HG03442 (cell line): ENCODE results near the gene TCOF1.
A peak's percentile ranks its signal among the peaks of the same experiment; 100 is the strongest.

Experiments used
- ATAC-seq: cut with Tn5 transposase; IDR thresholded peaks from one replicate; pipeline ENCODE4 v1.9.1; 2021; ENCODE audit warnings: mild to moderate bottlenecking, moderate library complexity; ENCODE audit not compliant: unreplicated experiment

Gene TCOF1

DNA sequence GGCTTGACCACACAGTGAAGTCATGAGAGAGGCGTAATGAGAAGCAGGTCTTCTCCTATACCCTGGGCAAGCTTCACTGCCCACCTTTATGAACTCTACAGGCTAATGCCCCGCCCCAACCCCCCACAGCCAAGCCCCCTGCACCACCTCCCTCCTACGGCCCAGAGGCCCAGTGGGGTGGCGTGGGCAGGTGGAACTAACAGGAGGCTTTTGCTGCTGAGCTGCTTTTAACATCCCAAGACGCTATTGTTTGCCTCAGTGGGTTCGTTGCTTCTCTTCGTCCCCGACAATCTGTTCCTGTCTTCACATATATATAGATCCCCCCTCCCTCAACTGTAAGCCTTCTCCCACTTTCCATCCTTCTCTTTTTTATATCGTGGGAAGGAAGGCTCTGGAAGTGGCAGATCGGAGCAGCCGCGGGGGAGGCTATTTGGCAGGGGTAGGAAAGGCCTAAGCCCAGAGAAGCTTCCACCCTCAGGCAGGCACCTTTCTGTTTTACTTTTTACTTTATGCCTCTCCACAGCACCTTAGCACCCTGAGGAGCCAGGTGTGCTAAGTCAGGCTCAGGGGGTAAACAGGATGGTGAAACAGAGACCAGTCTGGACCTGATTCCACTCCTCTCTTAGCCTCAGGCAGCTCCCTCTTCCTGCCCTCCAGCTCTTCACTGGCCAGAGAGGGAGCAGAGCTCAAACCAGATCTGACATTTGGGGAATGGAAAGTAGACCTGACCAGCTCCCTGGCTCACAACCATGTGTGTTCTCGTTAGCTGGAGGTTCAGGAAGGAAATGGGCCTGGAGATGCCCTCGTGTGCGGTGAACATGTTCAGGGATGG lies 28.7 kb downstream of the TCOF1 start:
- ATAC-seq, result no peak

DNA sequence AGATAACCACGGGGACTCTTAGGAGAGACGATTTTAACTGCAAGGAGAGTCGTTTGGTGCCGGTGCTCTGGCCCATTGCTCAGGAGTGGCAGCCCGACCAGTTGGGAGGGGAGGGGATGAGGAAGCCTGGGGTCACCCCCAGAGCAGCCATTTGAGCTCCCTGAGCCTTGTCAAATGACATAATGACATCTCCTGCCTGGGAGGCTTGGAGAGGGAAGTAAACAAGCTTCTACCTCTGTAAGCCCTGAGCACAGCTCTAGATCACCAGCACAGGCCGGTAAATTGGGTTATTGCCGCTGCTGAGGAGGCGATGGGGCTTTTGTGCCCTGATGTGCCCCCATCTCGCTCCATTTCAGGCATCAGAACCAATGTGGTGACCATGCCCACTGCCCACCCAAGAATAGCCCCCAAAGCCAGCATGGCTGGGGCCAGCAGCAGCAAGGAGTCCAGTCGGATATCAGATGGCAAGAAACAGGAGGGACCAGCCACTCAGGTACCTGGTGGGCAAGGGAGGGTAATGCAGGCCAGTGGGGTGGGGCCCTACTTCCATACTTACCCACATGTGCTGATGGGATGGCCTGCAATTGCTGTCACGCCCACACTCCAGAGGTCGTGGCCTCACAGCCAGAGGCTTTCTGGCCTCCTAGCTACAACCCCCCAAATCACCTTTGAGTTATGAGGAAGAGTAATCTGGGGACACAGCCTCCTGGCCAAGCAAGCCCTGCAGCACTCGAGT lies 32.2 kb downstream of the TCOF1 start:
- no peak for ATAC-seq

DNA sequence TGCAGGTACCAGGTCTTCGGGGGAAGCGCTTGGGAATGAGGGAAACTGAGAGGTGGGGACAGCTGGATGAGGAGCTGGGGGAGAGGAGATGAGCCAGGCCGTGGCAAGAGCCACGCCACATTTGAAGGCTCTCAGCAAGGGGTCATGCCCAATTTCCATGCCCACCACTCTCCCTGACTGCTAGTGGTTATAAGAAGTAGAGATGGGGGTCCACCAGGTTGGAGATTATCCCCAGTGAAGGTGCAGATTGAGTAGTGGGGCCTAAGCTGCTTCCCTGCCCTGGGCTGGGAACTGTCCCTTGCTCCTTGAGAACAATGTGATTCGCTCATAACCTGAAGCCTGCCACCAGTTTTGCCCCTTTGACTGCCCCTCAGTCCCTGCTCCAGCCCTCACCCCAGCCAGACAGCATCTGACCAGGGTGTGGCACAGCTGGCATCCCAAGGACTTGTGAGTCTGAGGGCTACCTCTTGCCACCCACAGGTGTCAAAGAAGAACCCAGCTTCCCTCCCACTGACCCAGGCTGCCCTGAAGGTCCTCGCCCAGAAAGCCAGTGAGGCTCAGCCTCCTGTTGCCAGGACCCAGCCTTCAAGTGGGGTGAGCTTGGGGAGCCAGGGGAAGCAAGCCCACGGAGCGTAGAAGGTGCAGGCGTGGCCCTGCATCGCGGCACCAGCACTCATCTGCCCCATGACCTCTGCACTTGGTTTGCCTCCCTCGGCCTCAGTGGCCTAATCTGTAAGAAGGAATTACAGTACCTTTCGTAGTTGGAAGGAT lies 33.8 kb downstream of the TCOF1 start:
- no peak for ATAC-seq

DNA sequence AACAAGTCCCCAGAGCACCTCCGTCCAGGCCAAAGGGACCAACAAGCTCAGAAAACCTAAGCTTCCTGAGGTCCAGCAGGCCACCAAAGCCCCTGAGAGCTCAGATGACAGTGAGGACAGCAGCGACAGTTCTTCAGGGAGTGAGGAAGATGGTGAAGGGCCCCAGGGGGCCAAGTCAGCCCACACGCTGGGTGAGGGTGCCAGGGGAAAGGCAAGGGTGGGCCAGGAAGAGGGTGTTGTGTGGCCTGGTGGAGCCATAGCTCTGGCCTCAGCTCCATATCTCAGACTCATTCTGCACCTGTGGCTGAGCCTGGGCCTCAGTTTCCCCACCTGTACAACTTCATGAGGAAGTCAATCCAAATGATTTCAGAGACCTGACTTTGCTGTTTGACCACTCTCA lies 34.5 kb downstream of the TCOF1 start:
- ATAC-seq, result no peak

DNA sequence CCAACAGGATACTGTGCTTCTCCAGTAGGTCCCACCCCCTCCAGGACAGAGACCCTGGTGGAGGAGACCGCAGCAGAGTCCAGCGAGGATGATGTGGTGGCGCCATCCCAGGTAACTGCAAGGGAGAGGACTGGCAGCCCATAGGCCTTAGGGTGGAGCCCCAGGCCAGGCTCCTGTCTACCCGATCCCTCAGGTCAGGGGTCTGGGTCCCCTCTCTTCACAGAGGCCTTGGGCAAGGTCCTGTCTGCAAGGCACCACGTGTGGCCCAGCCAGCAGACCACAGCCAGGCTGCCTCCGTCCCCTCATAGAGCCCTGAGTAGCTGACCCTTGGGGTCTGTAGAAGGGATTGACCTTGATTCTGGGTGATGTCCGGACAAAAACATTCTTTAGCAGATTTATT lies 35.2 kb downstream of the TCOF1 start:
- ATAC-seq, result no peak

DNA sequence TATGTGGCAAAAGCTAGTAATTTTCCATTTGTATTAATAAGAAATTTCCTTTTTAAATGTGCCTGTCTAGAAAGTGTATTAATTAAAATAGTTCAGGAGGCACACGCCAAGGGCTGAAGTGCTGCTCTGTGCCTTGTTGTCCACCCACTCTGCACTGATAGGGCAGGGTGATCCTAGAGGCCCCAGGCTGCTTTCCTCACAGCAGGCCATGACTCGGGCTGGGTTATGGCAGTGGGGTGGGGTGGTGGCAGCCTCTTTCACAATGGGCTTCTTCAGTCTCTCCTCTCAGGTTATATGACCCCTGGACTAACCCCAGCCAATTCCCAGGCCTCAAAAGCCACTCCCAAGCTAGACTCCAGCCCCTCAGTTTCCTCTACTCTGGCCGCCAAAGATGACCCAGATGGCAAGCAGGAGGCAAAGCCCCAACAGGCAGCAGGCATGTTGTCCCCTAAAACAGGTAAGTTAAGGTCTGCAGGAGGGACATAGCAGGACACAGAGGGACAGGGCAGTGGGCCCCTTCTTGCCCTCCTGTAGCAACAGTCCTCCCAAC lies 35.7 kb downstream of the TCOF1 start:
- no peak for ATAC-seq

DNA sequence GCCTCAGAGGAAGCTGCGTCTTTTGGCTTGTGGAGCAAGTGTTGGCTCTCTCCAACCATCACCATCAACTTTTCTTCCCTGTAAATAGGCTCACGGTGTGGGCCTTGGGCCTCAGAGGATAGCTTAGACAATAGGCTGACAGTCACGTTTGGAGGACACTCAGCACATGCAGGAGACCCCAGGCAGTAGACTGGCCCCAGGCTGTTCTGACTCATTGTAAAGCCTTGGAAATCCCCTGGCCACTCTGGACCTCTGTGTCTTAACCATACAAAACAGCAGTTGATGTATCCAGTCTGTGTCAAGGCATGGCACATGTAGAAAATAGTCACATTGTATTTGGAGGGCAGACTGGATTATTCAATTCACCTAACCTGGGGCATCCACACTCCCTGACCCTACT lies 36.6 kb downstream of the TCOF1 start:
- ATAC-seq, result peak; percentile 32

DNA sequence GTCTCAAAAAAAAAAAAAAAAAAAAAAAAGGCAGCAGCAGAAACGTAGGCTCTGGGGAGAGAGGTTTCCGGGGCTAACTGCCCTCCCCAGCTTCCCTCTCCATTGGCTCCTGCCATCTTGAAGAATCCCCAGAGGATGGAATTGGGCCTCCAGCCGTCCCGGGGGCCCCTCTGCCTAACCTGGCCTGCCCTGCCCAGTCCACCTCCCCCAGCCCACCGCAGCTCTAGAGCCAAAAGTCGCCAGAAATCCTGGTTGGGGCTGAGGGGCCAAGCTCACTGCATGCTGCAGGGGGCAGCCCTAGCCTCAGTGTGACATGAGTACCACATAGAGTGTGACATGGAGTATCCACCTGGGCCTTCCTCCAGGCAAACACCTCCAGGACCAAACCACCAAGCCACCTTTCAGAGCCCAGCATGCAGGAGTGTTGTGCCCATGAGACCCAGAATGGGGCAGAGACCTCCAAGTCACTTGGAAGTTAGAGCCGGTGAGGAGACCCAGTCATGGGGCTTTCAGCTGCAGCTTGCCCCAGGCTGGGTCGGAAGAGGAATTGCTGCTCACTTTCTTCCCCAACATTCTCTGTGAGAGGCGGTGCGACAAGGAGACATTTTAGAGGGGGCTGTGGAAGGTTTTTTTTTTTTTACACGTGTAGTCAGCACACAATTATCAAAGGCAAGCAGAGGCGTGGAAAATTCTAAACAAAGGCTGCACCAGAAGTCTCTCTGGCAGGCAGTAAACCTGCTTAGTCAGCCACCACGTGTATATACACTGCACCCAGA lies 37.6 kb downstream of the TCOF1 start:
- no peak for ATAC-seq

DNA sequence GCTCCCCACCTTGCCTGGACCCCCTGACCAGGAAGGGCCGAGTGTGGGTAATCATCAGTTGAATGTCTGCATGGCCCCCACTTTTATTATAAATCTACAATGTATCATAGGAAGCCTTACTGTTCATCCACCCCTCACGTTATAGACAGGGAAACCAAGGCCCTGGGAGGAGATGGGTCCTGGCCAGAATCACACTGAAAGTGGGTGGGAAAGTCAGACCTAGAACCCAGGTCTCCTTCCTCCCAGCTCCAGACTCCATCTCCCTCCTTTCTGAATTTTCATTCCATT lies 38.1 kb downstream of the TCOF1 start:
- ATAC-seq, result no peak

DNA sequence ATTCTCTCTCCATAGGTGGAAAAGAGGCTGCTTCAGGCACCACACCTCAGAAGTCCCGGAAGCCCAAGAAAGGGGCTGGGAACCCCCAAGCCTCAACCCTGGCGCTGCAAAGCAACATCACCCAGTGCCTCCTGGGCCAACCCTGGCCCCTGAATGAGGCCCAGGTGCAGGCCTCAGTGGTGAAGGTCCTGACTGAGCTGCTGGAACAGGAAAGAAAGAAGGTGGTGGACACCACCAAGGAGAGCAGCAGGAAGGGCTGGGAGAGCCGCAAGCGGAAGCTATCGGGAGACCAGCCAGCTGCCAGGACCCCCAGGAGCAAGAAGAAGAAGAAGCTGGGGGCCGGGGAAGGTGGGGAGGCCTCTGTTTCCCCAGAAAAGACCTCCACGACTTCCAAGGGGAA lies 38.8 kb downstream of the TCOF1 start:
- no peak for ATAC-seq

DNA sequence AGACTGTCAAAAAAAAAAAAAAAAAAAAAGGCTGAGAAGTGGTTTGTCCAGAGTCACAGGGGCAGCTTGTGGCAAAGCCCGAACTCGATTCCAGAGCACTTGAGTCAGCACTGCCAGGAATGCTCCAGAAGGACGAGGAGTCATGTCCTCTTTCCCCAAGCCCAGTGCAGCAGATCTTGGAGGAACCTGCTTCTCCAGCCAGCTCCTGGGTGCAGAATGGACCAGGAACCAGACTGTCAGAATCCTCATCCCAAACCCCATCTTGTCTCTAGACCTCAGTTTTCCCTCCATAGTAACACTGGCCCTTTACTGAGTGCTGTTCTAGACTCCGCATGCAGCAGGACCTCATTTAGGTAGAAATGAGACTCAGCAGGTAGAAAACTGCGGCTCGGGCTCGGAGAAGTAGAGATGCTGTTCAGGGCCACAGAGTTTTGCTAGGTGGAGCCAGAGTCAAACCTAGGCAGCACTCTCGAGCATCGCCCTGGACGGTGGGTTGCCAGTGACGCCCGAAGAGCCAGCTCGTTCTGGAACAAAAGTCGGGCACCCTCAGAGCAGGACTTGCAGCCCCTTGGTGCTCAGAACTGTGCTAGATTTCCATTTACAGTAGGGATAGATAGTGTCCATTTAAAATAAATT lies 39.8 kb downstream of the TCOF1 start:
- ATAC-seq, result no peak

DNA sequence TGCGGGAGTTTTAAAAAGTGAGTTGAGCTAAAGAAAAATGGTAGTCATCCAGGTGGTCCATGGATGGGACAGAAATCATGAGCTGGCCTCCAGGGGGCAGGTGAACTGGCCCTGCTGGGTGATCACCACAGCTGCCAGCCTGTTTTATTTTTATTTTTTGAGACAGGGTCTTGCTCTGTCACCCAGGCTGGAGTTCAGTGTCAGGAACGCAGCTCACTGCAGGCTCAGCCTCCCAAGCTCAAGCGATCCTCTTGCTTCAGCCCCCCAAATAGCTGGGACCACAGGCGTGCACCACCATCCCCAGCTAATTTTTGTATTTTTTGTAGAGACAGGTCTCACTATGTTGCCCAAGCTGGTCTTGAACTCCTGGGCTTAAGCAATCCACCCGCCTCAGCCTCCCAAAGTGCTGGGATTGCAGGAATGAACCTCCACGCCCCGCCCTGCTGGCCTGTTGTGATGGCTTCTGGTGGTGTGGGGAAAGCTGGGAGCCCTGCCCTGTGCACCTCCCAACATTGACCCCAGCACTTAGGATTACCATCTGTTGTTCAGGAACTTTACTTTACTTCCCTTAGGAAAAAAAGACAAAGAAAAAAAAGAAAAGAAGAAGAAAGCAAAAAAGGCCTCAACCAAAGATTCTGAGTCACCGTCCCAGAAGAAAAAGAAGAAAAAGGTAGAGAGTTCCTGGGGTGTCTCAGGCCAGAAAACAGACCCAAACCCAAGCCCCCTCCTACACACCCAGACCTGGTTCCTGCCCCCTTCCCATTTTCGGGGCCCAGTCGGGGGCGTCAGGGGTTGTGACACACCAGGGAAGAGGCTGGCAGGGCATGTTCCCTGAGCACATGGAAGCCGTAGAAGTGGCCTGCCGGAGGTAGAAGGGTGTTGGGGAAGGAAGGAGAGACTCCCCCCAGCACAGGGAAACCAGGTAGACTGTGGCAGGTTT lies 40.6 kb downstream of the TCOF1 start:
- ATAC-seq, result no peak

DNA sequence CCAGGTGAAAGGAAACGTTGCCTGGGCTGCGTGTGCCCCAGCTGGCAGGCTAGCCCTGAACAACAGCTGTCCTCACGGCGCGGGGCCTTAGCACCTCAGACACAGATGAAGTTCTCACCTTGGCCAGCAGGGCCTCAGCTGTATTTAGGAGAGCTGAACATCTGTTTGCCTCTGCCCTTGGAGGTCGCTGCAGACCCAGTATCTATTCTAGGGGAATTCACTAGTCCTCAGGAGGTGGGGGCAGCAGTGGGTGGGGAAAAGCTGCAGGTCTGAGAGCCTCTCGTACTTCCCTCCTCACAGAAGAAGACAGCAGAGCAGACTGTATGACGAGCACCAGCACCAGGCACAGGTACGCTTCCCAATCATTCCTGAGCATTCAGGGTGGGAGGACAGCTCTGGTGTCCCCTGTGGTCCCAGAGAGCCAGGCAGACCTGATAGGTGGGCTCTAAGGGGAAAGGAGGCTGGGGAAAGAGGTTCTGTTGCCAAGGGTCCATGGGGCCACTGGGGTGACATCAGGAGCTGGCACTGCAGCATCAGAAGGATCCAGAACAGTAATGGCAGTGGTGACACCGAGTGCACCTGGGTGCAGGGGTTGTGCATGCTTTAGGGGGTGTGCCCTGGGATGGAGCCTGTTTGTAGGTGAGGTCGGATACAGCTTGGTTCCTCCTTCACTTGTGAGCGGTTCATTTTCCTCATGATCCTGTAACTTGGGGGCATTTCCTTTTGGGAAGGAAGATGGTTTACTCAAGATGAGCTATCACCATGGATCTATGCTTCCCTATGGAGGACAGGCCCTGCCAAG lies 41.4 kb downstream of the TCOF1 start:
- peak; percentile 56 for ATAC-seq

DNA sequence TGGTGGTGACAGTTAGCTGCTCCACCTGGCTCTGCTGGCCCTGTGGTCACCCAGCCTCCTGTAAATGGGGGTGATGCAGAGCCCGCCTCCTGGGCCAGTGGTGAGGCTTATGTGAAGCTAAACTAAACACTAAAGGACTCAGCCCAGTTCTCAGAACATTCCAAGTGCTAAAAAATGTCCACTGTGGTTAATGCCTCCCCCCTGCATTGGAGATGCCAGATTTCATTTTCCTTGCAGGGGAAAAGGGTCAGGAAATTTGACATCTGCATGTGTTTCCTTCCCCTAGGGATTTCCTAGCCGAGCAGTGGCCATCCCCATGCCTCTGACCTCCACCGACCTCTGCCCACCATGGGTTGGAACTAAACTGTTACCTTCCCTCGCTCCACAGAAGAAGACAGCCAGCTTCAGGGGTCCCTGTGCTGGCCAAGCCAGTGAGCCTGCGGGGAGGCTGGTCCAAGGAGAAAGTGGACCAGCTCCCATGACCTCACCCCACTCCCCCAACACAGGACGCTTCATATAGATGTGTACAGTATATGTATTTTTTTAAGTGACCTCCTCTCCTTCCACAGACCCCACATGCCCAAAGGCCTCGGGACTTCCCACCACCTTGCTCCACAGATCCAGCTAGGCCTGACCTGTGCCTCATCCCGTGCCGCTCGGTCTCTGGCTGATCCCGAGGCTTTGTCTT lies 42.2 kb downstream of the TCOF1 start:
- ATAC-seq, result peak; percentile 1

DNA sequence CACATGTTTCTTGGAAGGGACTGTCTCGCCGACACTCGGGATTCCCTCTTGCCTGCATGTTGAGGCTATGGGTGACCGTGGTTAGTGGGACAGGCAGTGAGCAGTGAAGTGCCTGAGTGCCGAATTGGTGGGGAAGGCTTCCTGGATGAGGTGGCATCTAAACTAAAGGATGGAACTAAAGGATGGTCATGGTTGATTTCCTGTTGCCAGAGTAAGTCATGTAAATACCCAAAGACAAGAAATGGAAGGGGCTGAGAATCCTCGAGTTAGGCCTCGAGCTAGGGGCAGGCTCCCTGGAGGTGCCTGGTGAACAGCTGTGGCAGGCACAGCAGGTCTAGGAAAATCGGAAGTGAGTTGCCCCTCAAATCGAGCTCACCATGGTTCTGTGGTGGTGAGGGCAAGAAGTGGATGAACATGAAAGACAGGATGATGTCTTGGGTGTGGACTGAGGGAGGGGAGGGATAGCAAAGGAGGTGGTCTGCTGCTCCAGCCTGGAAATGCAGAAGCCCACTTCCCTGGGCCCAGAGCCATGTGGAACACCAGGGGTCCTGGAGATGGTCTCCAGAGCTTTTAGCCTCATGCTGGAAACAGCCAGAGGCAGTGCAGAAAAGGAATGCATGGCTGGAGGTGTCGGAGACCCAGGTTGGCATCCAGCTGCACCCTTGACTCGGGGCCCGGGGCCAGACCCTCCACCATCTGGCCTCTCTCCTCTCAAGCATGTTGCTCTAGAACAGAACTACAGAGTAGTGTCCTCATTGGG lies 43.0 kb downstream of the TCOF1 start:
- no peak for ATAC-seq

DNA sequence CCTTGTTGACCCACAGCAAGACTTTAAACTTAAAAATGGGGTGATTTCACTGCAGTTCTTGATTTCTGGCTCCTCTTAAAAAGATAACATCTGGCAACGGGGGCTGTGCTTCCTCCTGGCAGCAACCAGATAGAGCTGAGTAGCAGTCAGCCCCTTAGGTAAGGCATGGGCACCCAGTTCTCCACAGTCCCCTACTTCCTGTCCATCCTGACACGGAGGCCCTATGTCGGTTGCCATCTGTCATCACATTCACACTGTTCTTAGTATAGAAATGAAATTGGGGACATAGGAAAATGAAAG lies 43.5 kb downstream of the TCOF1 start:
- no peak for ATAC-seq
